Parathyroid adenoma (tissue), 2 donors: ENCODE measurements around the gene APOBR.

ENCODE experiments used
- H2AFZ ChIP-seq: fragments of 300-600 bp; sonication (generic); one replicate; pipeline ENCODE4 v1.7.0; 2017; ENCODE audit warnings: antibody characterized with exemption, mild to moderate bottlenecking
- H3K27ac ChIP-seq: fragments of 300-600 bp; sonication (generic); one replicate; pipeline ENCODE4 v1.7.0; 2017
- H3K27me3 ChIP-seq: fragments of 300-600 bp; sonication (generic); one replicate; pipeline ENCODE4 v1.7.0; 2017; ENCODE audit warnings: low read length; ENCODE audit not compliant: control insufficient read depth, insufficient read depth
- H3K36me3 ChIP-seq: fragments of 300-600 bp; sonication (generic); one replicate; pipeline ENCODE4 v1.7.0; 2017; ENCODE audit warnings: low read length; ENCODE audit not compliant: control insufficient read depth, insufficient read depth
- H3K4me1 ChIP-seq: fragments of 300-600 bp; sonication (generic); one replicate; pipeline ENCODE4 v1.7.0; 2017; ENCODE audit warnings: control low read depth
- H3K4me2 ChIP-seq: fragments of 300-600 bp; sonication (generic); one replicate; pipeline ENCODE4 v1.7.0; 2017; ENCODE audit warnings: low read length
- H3K4me3 ChIP-seq: fragments of 300-600 bp; sonication (generic); one replicate; pipeline ENCODE4 v1.7.0; 2017; ENCODE audit warnings: low read depth, low read length
- H3K79me2 ChIP-seq: fragments of 300-600 bp; sonication (generic); one replicate; pipeline ENCODE4 v1.7.0; 2017; ENCODE audit warnings: control low read depth
- H3K9ac ChIP-seq: fragments of 300-600 bp; sonication (generic); one replicate; pipeline ENCODE4 v1.7.0; 2017; ENCODE audit warnings: mild to moderate bottlenecking
- H3K9me3 ChIP-seq: fragments of 300-600 bp; sonication (generic); one replicate; pipeline ENCODE4 v1.7.0; 2017; ENCODE audit warnings: low read length; ENCODE audit not compliant: control insufficient read depth
- TF ChIP-seq, protein P1 (sequence below): fragments of 300-600 bp; sonication (generic); IDR thresholded peaks from one replicate; pipeline ENCODE4 v1.7.0; 2017; ENCODE audit warnings: antibody characterized with exemption, mild to moderate bottlenecking
- donor health status: primary hyperparathyroidism.

Gene APOBR

DNA sequence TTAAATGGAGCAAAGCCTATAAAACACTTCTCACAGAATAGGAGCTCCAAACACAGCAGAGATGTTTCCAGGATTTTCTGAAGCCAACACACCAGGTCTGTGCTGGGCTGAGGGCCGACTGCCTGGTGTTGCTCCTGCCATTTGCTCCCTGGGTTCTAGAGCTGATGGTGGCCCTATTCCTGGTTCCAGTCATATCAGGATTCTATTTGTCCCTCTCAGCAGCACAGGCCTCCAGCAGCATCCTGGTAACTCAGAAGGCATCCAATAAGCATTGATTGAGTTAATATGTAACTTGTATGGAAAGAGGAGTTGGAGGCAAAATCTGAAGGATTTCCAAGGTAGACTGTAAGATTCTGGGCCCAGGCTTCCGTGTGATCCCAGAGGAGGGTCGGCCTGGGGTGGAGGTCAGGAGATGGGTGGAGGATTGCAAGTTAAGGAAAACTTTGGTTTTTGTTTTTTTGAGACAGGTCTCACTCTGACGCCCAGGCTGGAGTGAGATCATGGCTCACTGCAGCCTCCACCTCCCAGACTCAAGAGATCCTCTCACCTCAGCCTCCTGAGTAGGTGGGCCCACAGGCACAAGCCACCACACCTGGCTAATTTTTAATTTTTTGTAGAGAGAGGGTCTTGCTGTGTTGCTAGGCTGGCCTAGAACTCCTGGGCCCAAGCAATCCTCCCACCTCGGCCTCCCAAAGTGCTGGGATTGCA, 38.7 kb downstream of the APOBR start:
- Histone ChIP-seq H3K79me2 (no peaks in the 10 kb centered on the region), H3K27me3 (no peaks in the 10 kb centered on the region), H3K4me2 (no peak overlapping the region), H3K36me3 (no peaks in the 10 kb centered on the region), H3K4me3 (no peak overlapping the region), H3K9ac (no peak overlapping the region), H3K27ac (no peak overlapping the region), H3K4me1 (no peaks in the 10 kb centered on the region), H3K9me3 (no peaks in the 10 kb centered on the region), H2AFZ (no peak overlapping the region)
- TF ChIP-seq, protein P1, sequence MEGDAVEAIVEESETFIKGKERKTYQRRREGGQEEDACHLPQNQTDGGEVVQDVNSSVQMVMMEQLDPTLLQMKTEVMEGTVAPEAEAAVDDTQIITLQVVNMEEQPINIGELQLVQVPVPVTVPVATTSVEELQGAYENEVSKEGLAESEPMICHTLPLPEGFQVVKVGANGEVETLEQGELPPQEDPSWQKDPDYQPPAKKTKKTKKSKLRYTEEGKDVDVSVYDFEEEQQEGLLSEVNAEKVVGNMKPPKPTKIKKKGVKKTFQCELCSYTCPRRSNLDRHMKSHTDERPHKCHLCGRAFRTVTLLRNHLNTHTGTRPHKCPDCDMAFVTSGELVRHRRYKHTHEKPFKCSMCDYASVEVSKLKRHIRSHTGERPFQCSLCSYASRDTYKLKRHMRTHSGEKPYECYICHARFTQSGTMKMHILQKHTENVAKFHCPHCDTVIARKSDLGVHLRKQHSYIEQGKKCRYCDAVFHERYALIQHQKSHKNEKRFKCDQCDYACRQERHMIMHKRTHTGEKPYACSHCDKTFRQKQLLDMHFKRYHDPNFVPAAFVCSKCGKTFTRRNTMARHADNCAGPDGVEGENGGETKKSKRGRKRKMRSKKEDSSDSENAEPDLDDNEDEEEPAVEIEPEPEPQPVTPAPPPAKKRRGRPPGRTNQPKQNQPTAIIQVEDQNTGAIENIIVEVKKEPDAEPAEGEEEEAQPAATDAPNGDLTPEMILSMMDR: no peak

DNA sequence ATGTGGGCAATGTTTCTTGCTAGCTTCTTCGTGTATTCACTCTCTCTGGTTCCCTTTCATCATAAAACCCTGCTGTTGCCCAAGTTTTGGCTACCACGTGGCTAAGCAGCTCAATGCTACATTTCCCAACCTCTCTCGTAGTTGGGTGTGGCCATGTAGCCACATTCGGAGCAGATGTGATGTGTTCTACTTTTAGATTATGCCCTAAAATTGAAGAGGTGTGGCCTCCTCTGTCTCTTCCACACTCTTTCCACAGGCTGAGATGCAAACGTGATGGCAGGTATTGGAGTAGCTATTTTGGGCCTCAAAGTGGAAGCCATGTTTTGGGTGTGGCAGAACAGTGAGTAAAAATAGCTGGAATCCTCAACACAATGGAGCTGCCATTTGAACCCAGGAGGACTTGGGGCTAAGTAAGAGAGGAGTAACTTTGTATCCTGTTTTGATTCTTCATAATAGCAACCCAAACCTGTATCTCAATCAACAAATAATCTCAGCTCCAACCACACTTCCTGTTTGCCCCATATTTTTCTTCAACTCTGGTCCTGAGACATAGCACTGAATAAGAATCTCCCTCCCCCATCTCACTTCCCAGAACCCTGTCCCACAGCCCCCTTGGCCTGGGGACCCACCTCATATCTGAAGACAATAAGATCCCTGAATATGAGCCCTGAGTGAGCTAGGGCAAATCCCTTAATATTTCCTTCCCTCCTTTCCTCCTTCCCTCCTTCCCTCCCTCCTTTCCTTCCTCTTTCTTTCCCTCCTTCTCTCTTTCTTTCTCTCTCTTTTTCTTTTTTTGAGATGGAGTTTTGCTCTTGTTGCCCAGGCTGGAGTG, 40.3 kb downstream of the APOBR start:
- Histone ChIP-seq H2AFZ (no peak overlapping the region), H3K9ac (no peak overlapping the region), H3K9me3 (no peaks in the 10 kb centered on the region), H3K36me3 (no peaks in the 10 kb centered on the region), H3K27me3 (no peaks in the 10 kb centered on the region), H3K4me1 (peaks cover 3% of the 10 kb centered on the region), H3K79me2 (no peaks in the 10 kb centered on the region), H3K4me3 (no peak overlapping the region), H3K27ac (no peak overlapping the region), H3K4me2 (no peak overlapping the region)
- TF ChIP-seq, protein P1: no peak

DNA sequence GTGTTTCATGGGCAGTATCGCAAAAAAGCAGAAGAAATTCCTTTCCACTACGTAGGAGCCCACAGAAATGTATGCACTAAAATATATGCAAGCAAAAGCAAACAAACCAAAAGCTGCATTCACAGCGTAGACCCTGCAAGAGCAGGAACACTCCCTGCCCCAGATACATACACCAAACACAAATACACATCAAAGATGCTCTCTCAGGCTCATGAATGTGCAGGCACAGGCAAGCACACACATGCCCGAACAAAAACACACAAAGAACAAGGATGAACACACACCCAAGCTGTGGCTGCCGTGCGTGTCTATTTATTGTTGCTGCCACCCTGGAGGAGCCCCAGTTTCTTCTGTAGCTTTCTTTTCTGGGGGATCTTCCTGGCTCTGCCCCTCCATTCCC, 42.6 kb downstream of the APOBR start:
- H3K4me1 ChIP-seq: peaks cover 3% of the 10 kb centered on the region
- no peak overlapping the region for H3K4me2 ChIP-seq
- H3K4me3 ChIP-seq: no peak overlapping the region
- H3K27me3 ChIP-seq: no peaks in the 10 kb centered on the region
- no peak overlapping the region for H2AFZ ChIP-seq
- H3K27ac ChIP-seq: no peak overlapping the region
- H3K79me2 ChIP-seq: no peaks in the 10 kb centered on the region
- no peaks in the 10 kb centered on the region for H3K36me3 ChIP-seq
- TF ChIP-seq, protein P1: no peak
- no peak overlapping the region for H3K9ac ChIP-seq
- no peaks in the 10 kb centered on the region for H3K9me3 ChIP-seq

DNA sequence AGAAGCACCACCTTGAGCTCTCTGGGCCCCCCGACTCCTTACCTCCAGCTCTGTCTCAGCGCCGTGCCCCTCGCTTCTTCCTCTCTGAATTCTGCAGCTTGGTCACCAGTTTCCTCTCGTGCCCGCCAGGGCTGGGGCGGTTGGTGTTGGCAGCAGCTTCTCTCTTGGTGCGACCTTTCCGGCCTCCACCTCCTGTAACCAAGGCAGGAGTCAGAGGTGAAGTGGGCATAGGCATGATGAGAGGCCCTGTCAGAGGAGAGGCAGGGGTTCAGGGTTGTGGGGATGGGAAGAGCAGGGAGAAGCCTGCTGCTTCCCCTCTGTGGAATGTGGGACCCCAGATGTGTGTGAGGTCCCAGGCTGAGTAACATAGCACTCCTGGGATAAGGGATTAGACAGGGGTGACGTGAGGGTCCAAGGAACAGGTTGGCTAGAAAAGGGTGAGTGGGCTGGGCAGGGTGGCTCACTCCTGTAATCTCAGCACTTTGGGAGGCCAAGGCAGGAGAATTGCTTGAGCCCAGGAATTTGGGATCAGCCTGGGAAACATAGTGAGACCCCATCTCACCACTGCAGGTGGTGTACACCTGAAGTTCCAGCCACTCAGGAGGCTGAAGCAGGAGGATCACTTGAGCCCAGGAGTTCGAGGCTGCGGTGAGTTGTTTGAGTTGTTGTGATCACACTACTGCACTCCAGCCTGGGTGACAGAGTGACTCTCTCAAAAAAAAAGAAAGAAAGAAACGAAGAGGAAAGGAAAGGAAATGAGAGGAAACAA, 43.7 kb downstream of the APOBR start:
- Histone ChIP-seq H3K27me3 (no peaks in the 10 kb centered on the region), H3K4me3 (no peak overlapping the region), H3K9me3 (no peaks in the 10 kb centered on the region), H3K9ac (no peak overlapping the region), H3K4me2 (no peak overlapping the region), H3K4me1 (peaks cover 3% of the 10 kb centered on the region), H3K27ac (peak overlapping the region; percentile 3), H2AFZ (peak overlapping the region; percentile 68), H3K79me2 (no peaks in the 10 kb centered on the region), H3K36me3 (no peaks in the 10 kb centered on the region)
- TF ChIP-seq, protein P1: no peak
